ENCODE data around the gene PSMB2.

PSMB2 gene

GRCh38 chr1:35571263-35571662 is 70.1 kb downstream of the PSMB2 start:
- H3K4me3 ChIP-seq (ENCODE audit: low read depth, low read length) = no peak overlapping the region
- TF ChIP-seq CTCF (IDR thresholded peaks at IDR 0.05; ENCODE audit: low read depth, low read length) = no peak

GRCh38 chr1:35570589-35571137 is 70.7 kb downstream of the PSMB2 start:
- no peak overlapping the region for H3K4me3 ChIP-seq (ENCODE audit: low read depth, low read length)
- TF ChIP-seq CTCF (IDR thresholded peaks at IDR 0.05; ENCODE audit: low read depth, low read length) = no peak

GRCh38 chr1:35569936-35570335 is 71.4 kb downstream of the PSMB2 start:
- TF ChIP-seq CTCF (IDR thresholded peaks at IDR 0.05; ENCODE audit: low read depth, low read length) = no peak
- no peak overlapping the region for H3K4me3 ChIP-seq (ENCODE audit: low read depth, low read length)

- TF ChIP-seq CTCF (IDR thresholded peaks at IDR 0.05; ENCODE audit: low read depth, low read length) = peak; percentile 82
- no peak overlapping the region for H3K4me3 ChIP-seq (ENCODE audit: low read depth, low read length)
These were observed 72.3 kb downstream of the PSMB2 start for GRCh38 chr1:35568975-35569395.

GRCh38 chr1:35567947-35568558 is 73.3 kb downstream of the PSMB2 start:
- H3K4me3 ChIP-seq (ENCODE audit: low read depth, low read length) = no peak overlapping the region
- TF ChIP-seq CTCF (IDR thresholded peaks at IDR 0.05; ENCODE audit: low read depth, low read length) = no peak

GRCh38 chr1:35565742-35566133 is 75.6 kb downstream of the PSMB2 start:
- H3K4me3 ChIP-seq (ENCODE audit: low read depth, low read length) = no peak overlapping the region
- no peak for TF ChIP-seq CTCF (IDR thresholded peaks at IDR 0.05; ENCODE audit: low read depth, low read length)

- no peak for TF ChIP-seq CTCF (IDR thresholded peaks at IDR 0.05; ENCODE audit: low read depth, low read length)
These were observed 76.2 kb downstream of the PSMB2 start for GRCh38 chr1:35564884-35565741.

More at GRCh38 chr1:35564884-35565741, 76.2 kb downstream of the PSMB2 start:
- H3K4me3 ChIP-seq (ENCODE audit: low read depth, low read length) = no peak overlapping the region

All from WI38 (cell line).